Measurements from ENCODE around the gene USP10.
A peak's percentile ranks its signal among the peaks of the same experiment; 100 is the strongest.

Gene USP10

DNA sequence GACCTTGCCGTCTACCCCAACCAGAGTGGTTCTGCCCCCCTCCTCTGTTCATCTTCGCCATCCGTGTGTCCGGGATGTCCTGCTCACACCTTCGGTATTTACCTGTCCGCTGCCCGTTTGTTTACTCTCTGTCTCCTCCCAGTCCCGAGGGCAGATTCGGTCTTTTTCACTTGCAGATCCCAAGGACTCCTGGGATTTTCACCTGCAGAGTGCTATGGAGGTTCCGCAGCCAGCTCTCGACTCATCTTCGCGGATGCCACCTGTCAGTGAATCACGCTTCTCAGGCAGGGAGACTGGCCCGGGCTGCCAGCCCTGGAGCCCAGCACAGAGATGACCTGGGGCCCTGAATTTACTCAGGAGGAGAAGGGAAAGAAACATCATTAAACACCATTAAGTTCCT, 128.1 kb downstream of the USP10 start:
- Histone ChIP-seq H3K14ac (ENCODE audit: low read length) (peak overlapping the region; percentile 42), H3K4me2 (ENCODE audit: low read length) (no peak overlapping the region), H3K4me1 (ENCODE audit: control insufficient read depth in 1 of 2, insufficient read depth in 2 of 2, low read length in 2 of 2) (peaks cover 41 to 42% of the 10 kb centered on the region in 2 experiments), H3K27me3 (ENCODE audit: insufficient read depth, low read length) (no peaks in the 10 kb centered on the region), H2BK120ac (ENCODE audit: insufficient read depth, low read length, poor library complexity) (peak overlapping the region; percentile 37), H3K9ac (ENCODE audit: low read length) (no peak overlapping the region), H3K27ac (ENCODE audit: low read depth, low read length) (peak overlapping the region; percentile 93), H2BK12ac (ENCODE audit: low read length) (peak overlapping the region; percentile 81), H2AK5ac (ENCODE audit: low read length) (peak overlapping the region; percentile 81), H3K79me2 (ENCODE audit: control insufficient read depth, insufficient read depth, low read length, poor library complexity) (peaks cover 6% of the 10 kb centered on the region), H2BK5ac (ENCODE audit: low read depth, low read length, poor library complexity) (peak overlapping the region; percentile 46), H3K4me3 (ENCODE audit: low read depth, low read length) (no peak overlapping the region), H4K91ac (ENCODE audit: low read depth, low read length) (peak overlapping the region; percentile 33), H3K36me3 (ENCODE audit: control insufficient read depth in 1 of 2, insufficient read depth in 2 of 2, low read length in 2 of 2) (peaks cover 36 to 38% of the 10 kb centered on the region in 2 experiments), H3K23ac (ENCODE audit: low read length) (no peak overlapping the region), H3K4ac (ENCODE audit: low read depth, low read length) (peak overlapping the region; percentile 43), H4K12ac (ENCODE audit: low read depth, low read length) (no peak overlapping the region), H3K18ac (ENCODE audit: low read length) (peak overlapping the region; percentile 85), H4K8ac (ENCODE audit: low read depth, low read length) (peak overlapping the region; percentile 35), H3K79me1 (ENCODE audit: low read length) (peaks cover 35% of the 10 kb centered on the region), H2AFZ (ENCODE audit: insufficient read depth, low read length, poor library complexity) (peak overlapping the region; percentile 37), H3K9me3 (ENCODE audit: insufficient read depth, low read depth, low read length) (no peaks in the 10 kb centered on the region)
- DNase-seq = peak; percentile 81 to 93
- WGBS (ENCODE audit: extremely low coverage, insufficient coverage, insufficient read length) = no CpG with 5 or more reads among the region's 15 CpGs

DNA sequence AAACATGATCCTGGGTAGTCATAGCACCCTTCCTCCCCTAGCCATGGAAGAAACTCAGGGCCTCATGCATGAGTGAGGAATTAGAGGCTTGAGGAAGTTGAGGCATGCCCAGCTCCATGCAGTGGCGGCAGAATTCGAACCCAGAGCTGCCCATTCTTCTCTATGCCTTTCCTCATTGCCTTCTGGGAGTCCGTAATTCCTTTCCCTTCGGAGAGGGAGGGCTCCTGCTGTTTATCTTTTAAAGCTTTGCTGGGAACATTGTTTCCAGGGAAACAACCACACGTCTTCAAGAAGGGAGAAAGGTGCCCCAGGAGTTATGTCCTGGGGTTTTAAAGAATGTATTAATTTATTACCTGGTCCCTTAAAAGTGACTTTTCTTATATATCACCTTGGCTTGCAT, 128.5 kb downstream of the USP10 start:
- WGBS (ENCODE audit: extremely low coverage, insufficient coverage, insufficient read length) = no CpG with 5 or more reads among the region's 5 CpGs
- peak overlapping the region; percentile 36 for H2BK120ac ChIP-seq (ENCODE audit: insufficient read depth, low read length, poor library complexity)
- peak overlapping the region; percentile 81 for H2BK12ac ChIP-seq (ENCODE audit: low read length)
- no peak overlapping the region for H4K8ac ChIP-seq (ENCODE audit: low read depth, low read length)
- H3K27ac ChIP-seq (ENCODE audit: low read depth, low read length) = no peak overlapping the region
- peaks cover 36% of the 10 kb centered on the region for H3K79me1 ChIP-seq (ENCODE audit: low read length)
- no peak overlapping the region for H4K12ac ChIP-seq (ENCODE audit: low read depth, low read length)
- H3K9me3 ChIP-seq (ENCODE audit: insufficient read depth, low read depth, low read length) = no peaks in the 10 kb centered on the region
- no peak overlapping the region for H3K9ac ChIP-seq (ENCODE audit: low read length)
- no peaks in the 10 kb centered on the region for H3K27me3 ChIP-seq (ENCODE audit: insufficient read depth, low read length)
- H2BK5ac ChIP-seq (ENCODE audit: low read depth, low read length, poor library complexity) = no peak overlapping the region
- H4K91ac ChIP-seq (ENCODE audit: low read depth, low read length) = peak overlapping the region; percentile 33
- peaks cover 5% of the 10 kb centered on the region for H3K79me2 ChIP-seq (ENCODE audit: control insufficient read depth, insufficient read depth, low read length, poor library complexity)
- peaks cover 36 to 38% of the 10 kb centered on the region in 2 experiments for H3K36me3 ChIP-seq (ENCODE audit: control insufficient read depth in 1 of 2, insufficient read depth in 2 of 2, low read length in 2 of 2)
- DNase-seq = peak in 1 of 2 donors; percentile 7
- no peak overlapping the region for H2AFZ ChIP-seq (ENCODE audit: insufficient read depth, low read length, poor library complexity)
- no peak overlapping the region for H3K23ac ChIP-seq (ENCODE audit: low read length)
- no peak overlapping the region for H3K4ac ChIP-seq (ENCODE audit: low read depth, low read length)
- no peak overlapping the region for H3K4me2 ChIP-seq (ENCODE audit: low read length)
- H3K14ac ChIP-seq (ENCODE audit: low read length) = no peak overlapping the region
- H2AK5ac ChIP-seq (ENCODE audit: low read length) = peak overlapping the region; percentile 49
- H3K18ac ChIP-seq (ENCODE audit: low read length) = peak overlapping the region; percentile 85
- H3K4me3 ChIP-seq (ENCODE audit: low read depth, low read length) = no peak overlapping the region
- peaks cover 41 to 45% of the 10 kb centered on the region in 2 experiments for H3K4me1 ChIP-seq (ENCODE audit: control insufficient read depth in 1 of 2, insufficient read depth in 2 of 2, low read length in 2 of 2)

All from trophoblast cell (in vitro differentiated cells and primary cell).